ENCODE data around the gene GGT7. TPM values are rescaled to one million over a fixed set of nuclear protein-coding genes. Genes with fewer than 3 reads are reported as not detected.

GGT7 gene
- total and polyA plus RNA-seq, 9 of the 15 experiments (the other 6 are each of a cell fraction or from before 2014, with no cell fraction given): 0.04 to 18.3 (median 5.9) TPM

GRCh38 chr20:34825530-34826362, 46.9 kb downstream of the GGT7 start, which contains the start of gene NCOA6 (continued):
- TF ChIP-seq CTCFL (IDR thresholded peaks at IDR 0.05; ENCODE audit: borderline replicate concordance, insufficient read depth, low read depth, low read length, poor library complexity, severe bottlenecking): no peak
- 0 out of 2 replicates have a peak, but pooled peaks have one; percentile 67 for TF ChIP-seq SMARCA5 (IDR thresholded peaks at IDR 0.05)
- TF ChIP-seq RUNX1 (IDR thresholded peaks at IDR 0.05; ENCODE audit: low read depth): no peak
- 0 out of 2 replicates have a peak, but pooled peaks have one; percentile 57 for TF ChIP-seq ETS1 (conservative IDR thresholded peaks at IDR 0.05; ENCODE audit: control insufficient read depth, low read depth, low read length)
- no peak for TF ChIP-seq ZFP30 (CRISPR knock-in tag; IDR thresholded peaks at IDR 0.05; ENCODE audit: borderline replicate concordance)
- TF ChIP-seq MGA (IDR thresholded peaks at IDR 0.05): peak; percentile 75
- TF ChIP-seq TOE1 (IDR thresholded peaks at IDR 0.05; ENCODE audit: borderline replicate concordance): peak; percentile 90
- TF ChIP-seq TOE1 (CRISPR knock-in tag; IDR thresholded peaks at IDR 0.05; ENCODE audit: borderline replicate concordance, low read depth): no peak
- TF ChIP-seq CHD4 (IDR thresholded peaks at IDR 0.05; ENCODE audit: insufficient read depth, insufficient replicate concordance, low read depth, low read length, poor library complexity, severe bottlenecking): peak; percentile 83
- TF ChIP-seq HES1 (IDR thresholded peaks at IDR 0.05; ENCODE audit: low read depth): no peak
